CD14-positive monocyte (primary cell): Measurements from ENCODE around the gene IFNL1. TPM values are rescaled to one million over a fixed set of nuclear protein-coding genes. Genes with fewer than 3 reads are reported as not detected.
"Not testable (repeated sequence)": the region's sequence is repeated elsewhere in the genome, so short reads cannot be mapped to it uniquely, and the experiment has no call there.

Experiments used
- DNase-seq, 3 donors: peaks; one replicate each; pipeline ENCODE4 v3.0.0-alpha.2; 2011 to 2022
- H2AFZ ChIP-seq: 2 replicates; pipeline ENCODE4 v1.6.0; 2012; ENCODE audit warnings: mild to moderate bottlenecking, low read depth, low read length, inconsistent platforms; ENCODE audit not compliant: insufficient read depth, poor library complexity, severe bottlenecking
- H3K27ac ChIP-seq, 2 donors: 1 replicate in 1 of 2; 2 replicates in 1 of 2; pipeline ENCODE4 v1.5.1; 2012 to 2013; ENCODE audit warnings: low read length in 2 of 2, control low read depth in 1 of 2, inconsistent platforms in 1 of 2, low read depth in 1 of 2, mild to moderate bottlenecking in 1 of 2
- H3K27me3 ChIP-seq, 2 donors: one replicate each; pipeline versions ENCODE4 v1.6.0 to v1.6.1; 2011 to 2013; ENCODE audit warnings: low read length in 2 of 2; ENCODE audit not compliant: control insufficient read depth in 2 of 2, insufficient read depth in 2 of 2
- H3K36me3 ChIP-seq, 2 donors: replicated peaks in 1 of 2; 1 replicate in 1 of 2; 2 replicates in 1 of 2; pipeline versions ENCODE4 v1.5.1 to v1.6.1; 2012 to 2013; ENCODE audit warnings: low read length in 2 of 2, control low read depth in 1 of 2, inconsistent platforms in 1 of 2, mild to moderate bottlenecking in 1 of 2; ENCODE audit not compliant: insufficient read depth in 2 of 2, control insufficient read depth in 1 of 2
- H3K4me1 ChIP-seq, 2 donors: 1 replicate in 1 of 2; 2 replicates in 1 of 2; pipeline versions ENCODE4 v1.5.1 to v1.6.1; 2012 to 2013; ENCODE audit warnings: low read length in 2 of 2, control low read depth in 1 of 2, inconsistent platforms in 1 of 2, mild to moderate bottlenecking in 1 of 2, moderate library complexity in 1 of 2; ENCODE audit not compliant: insufficient read depth in 2 of 2, control insufficient read depth in 1 of 2
- H3K4me2 ChIP-seq: replicated peaks from 2 replicates; pipeline ENCODE3; 2012; ENCODE audit warnings: low read length, moderate library complexity, mild to moderate bottlenecking; ENCODE audit not compliant: poor library complexity, severe bottlenecking; ENCODE audit errors: extremely low read depth
- H3K4me3 ChIP-seq, 3 experiments: fragments of 200-600 bp in 1 of 3; sonication (generic) in 1 of 3; replicated peaks in 1 of 3; 1 replicate in 2 of 3; 2 replicates in 1 of 3; pipeline ENCODE4 v1.5.1; 2011 to 2013; ENCODE audit warnings: low read length in 3 of 3, mild to moderate bottlenecking in 3 of 3, control low read depth in 2 of 3, low read depth in 2 of 3, inconsistent platforms in 1 of 3, moderate library complexity in 1 of 3
- H3K79me2 ChIP-seq: 2 replicates; pipeline ENCODE4 v1.6.0; 2012; ENCODE audit warnings: mild to moderate bottlenecking, control low read depth, inconsistent platforms, low read length, moderate library complexity; ENCODE audit not compliant: insufficient read depth
- H3K9ac ChIP-seq: 2 replicates; pipeline ENCODE4 v1.6.0; 2017; ENCODE audit warnings: low read length, mild to moderate bottlenecking; ENCODE audit not compliant: insufficient read depth, poor library complexity, severe bottlenecking
- H3K9me3 ChIP-seq, 2 donors: replicated peaks in 1 of 2; 1 replicate in 1 of 2; 2 replicates in 1 of 2; pipeline versions ENCODE4 v1.5.1 to v1.6.1; 2012 to 2013; ENCODE audit warnings: low read length in 2 of 2, control low read depth in 1 of 2; ENCODE audit not compliant: control insufficient read depth in 1 of 2, insufficient read depth in 1 of 2
- H4K20me1 ChIP-seq: 2 replicates; pipeline ENCODE4 v1.6.0; 2012; ENCODE audit warnings: mild to moderate bottlenecking, low read length, control low read depth, moderate library complexity; ENCODE audit not compliant: insufficient read depth
- H3K27ac Mint-ChIP-seq, 7 donors: one replicate each; pipeline ENCODE4 v1.8.0; 2020; ENCODE audit warnings: mild to moderate bottlenecking in 7 of 7, mixed read lengths in 7 of 7, moderate library complexity in 6 of 7, inconsistent platforms in 2 of 7
- H3K27me3 Mint-ChIP-seq, 3 donors: one replicate each; pipeline ENCODE4 v1.8.0; 2021 to 2022; ENCODE audit warnings: low read depth in 3 of 3, mild to moderate bottlenecking in 3 of 3, mixed read lengths in 3 of 3, moderate library complexity in 3 of 3, inconsistent platforms in 1 of 3
- H3K36me3 Mint-ChIP-seq, 2 donors: one replicate each; pipeline ENCODE4 v1.8.0; 2020; ENCODE audit warnings: mixed read lengths in 2 of 2, inconsistent platforms in 1 of 2, mild to moderate bottlenecking in 1 of 2
- H3K4me1 Mint-ChIP-seq: one replicate; pipeline ENCODE4 v1.8.0; 2020; ENCODE audit warnings: mild to moderate bottlenecking, mixed read lengths
- H3K4me3 Mint-ChIP-seq, 2 donors: one replicate each; pipeline ENCODE4 v1.8.0; 2020; ENCODE audit warnings: mild to moderate bottlenecking in 2 of 2, mixed read lengths in 2 of 2, moderate library complexity in 1 of 2
- H3K9me3 Mint-ChIP-seq, 7 donors: one replicate each; pipeline ENCODE4 v1.8.0; 2020 to 2022; ENCODE audit warnings: mixed read lengths in 7 of 7, mild to moderate bottlenecking in 6 of 7, moderate library complexity in 6 of 7, inconsistent platforms in 2 of 7
- CTCF ChIP-seq: fragments of 200-600 bp; IDR thresholded peaks from one replicate; pipeline ENCODE4 v1.8.0; 2022; ENCODE audit warnings: antibody characterized with exemption, mild to moderate bottlenecking
- WGBS: methylation state at CpG from one replicate; pipeline ENCODE4 v1.1.5; 2013; ENCODE audit warnings: missing lambda C conversion rate; ENCODE audit not compliant: insufficient coverage; 5-methylcytosine and 5-hydroxymethylcytosine counted together
- intact Hi-C, 2 donors: fragments of 100-400 bp; cut with micrococcal nuclease; formaldehyde crosslinking; loops; one replicate each; pipeline versions ENCODE4 v1.15.0 to v1.15.1; 2023
- polyA plus RNA-seq, 3 donors: library from polyadenylated mRNA; depleted of rRNA in 1 of 3; unstranded in 2 of 3; stranded (reverse) in 1 of 3; fragments of 300-500 nt in 2 of 3; fragments of >200 nt in 1 of 3; fragmentation: Illumina TruSeq in 2 of 3; gene quantifications; 1 replicate in 2 of 3; 2 replicates in 1 of 3; pipeline ENCODE4 v1.2.3, GENCODE V29; 2012 to 2021

IFNL1 gene
- polyA plus RNA-seq, 3 donors = not detected

GRCh38 chr19:39339674-39340073 is 43.5 kb downstream of the IFNL1 start:
- H3K27ac ChIP-seq = peak overlapping the region; percentile 86 to 89
- Mint-ChIP-seq H3K4me3 (peak overlapping the region in 1 of 2 donors; percentile 97), H3K36me3 (peaks cover 11 to 12% of the 10 kb centered on the region in 2 donors), H3K27me3 (peaks cover 0 to 6% (median 4%) of the 10 kb centered on the region in 3 donors), H3K4me1 (peaks cover 62% of the 10 kb centered on the region), H3K9me3 (peaks cover 0 to 8% (median 6%) of the 10 kb centered on the region in 7 donors), H3K27ac (peak overlapping the region; percentile 92 to 99 (median 95))
- peak overlapping the region; percentile 79 for H3K4me2 ChIP-seq
- no peaks in the 10 kb centered on the region for H3K27me3 ChIP-seq
- DNase-seq = no peak
- peaks cover 58 to 71% of the 10 kb centered on the region in 2 donors for H3K4me1 ChIP-seq
- H3K4me3 ChIP-seq = peak overlapping the region in 1 of 3 experiments; percentile 96
- H3K36me3 ChIP-seq = no peaks in the 10 kb centered on the region
- peaks cover 75% of the 10 kb centered on the region for H3K79me2 ChIP-seq
- H4K20me1 ChIP-seq = no peaks in the 10 kb centered on the region
- no peak overlapping the region for H3K9ac ChIP-seq
- intact Hi-C loops = loop anchor here (2.0 to 10.0 kb wide), 6 partner anchors 53 to 495 kb away; partner anchors contain the start of genes DYRK1B (in 1 of the 2), EID2B (in 1 of the 2), MED29 (in 1 of the 2) and PAF1 (in 1 of the 2)
- TF ChIP-seq CTCF = no peak
- H2AFZ ChIP-seq = no peak overlapping the region
- H3K9me3 ChIP-seq = no peaks in the 10 kb centered on the region
- WGBS = no CpG with 5 or more reads among the region's 1 CpG

- peaks cover 55 to 66% of the 10 kb centered on the region in 2 donors for H3K4me1 ChIP-seq
- whole genome bisulfite sequencing = 74% methylated on average over 5 of the region's 7 CpGs
Measured at GRCh38 chr19:39340156-39340555, 43.9 kb downstream of the IFNL1 start.

More at GRCh38 chr19:39340156-39340555, 43.9 kb downstream of the IFNL1 start:
- H3K79me2 ChIP-seq = peaks cover 75% of the 10 kb centered on the region
- not testable (repeated sequence) for H3K9me3 Mint-ChIP-seq, H3K27me3 Mint-ChIP-seq, H4K20me1 ChIP-seq, H3K36me3 ChIP-seq, H3K27me3 ChIP-seq, H3K9me3 ChIP-seq, H2AFZ ChIP-seq
- Mint-ChIP-seq H3K27ac (peak overlapping the region; percentile 92 to 99 (median 95)), H3K4me1 (peaks cover 62% of the 10 kb centered on the region), H3K36me3 (peaks cover 12 to 15% of the 10 kb centered on the region in 2 donors), H3K4me3 (peak overlapping the region; percentile 97)
- peak overlapping the region; percentile 79 for H3K4me2 ChIP-seq
- peak overlapping the region in 2 of 3 experiments; percentile 91 to 96 for H3K4me3 ChIP-seq
- DNase-seq = peak in 2 of 3 donors; percentile 42 to 47
- peak overlapping the region; percentile 74 for H3K9ac ChIP-seq
- intact Hi-C loops = loop anchor here (2.0 to 10.0 kb wide), 6 partner anchors 52 to 495 kb away; partner anchors contain the start of genes DYRK1B (in 1 of the 2), EID2B (in 1 of the 2), MED29 (in 1 of the 2) and PAF1 (in 1 of the 2)
- H3K27ac ChIP-seq = peak overlapping the region; percentile 86 to 89
